GM21447 (cell line): ENCODE results near the gene MTG2.

Source experiments
- ATAC-seq: cut with Tn5 transposase; IDR thresholded peaks from one replicate; pipeline ENCODE4 v1.9.1; 2021; ENCODE audit not compliant: unreplicated experiment

Gene MTG2

DNA sequence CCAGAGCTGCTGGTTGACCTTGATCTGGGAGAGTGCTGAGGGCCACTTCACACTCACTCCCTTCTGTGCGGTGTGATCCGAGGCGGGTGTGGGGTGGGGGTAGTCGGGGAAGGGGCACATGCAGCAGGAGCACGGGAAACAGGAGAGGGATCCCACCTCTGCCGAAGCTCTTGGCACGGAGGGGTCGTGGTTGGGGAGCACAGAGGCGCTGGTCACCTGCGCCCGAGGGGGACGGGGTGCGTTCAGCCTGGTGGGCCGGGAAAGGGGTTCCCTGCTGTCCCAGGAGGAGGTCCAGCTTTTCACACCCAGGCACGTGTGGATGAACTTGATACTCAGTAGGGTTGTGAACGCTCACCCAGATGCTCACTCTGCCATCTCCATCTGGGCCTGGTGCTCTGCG, 22.0 kb upstream of the MTG2 start:
- ATAC-seq, result no peak

- ATAC-seq, result no peak
Observed at GRCh38 chr20:62161347-62161746, 21.5 kb upstream of the MTG2 start.

DNA sequence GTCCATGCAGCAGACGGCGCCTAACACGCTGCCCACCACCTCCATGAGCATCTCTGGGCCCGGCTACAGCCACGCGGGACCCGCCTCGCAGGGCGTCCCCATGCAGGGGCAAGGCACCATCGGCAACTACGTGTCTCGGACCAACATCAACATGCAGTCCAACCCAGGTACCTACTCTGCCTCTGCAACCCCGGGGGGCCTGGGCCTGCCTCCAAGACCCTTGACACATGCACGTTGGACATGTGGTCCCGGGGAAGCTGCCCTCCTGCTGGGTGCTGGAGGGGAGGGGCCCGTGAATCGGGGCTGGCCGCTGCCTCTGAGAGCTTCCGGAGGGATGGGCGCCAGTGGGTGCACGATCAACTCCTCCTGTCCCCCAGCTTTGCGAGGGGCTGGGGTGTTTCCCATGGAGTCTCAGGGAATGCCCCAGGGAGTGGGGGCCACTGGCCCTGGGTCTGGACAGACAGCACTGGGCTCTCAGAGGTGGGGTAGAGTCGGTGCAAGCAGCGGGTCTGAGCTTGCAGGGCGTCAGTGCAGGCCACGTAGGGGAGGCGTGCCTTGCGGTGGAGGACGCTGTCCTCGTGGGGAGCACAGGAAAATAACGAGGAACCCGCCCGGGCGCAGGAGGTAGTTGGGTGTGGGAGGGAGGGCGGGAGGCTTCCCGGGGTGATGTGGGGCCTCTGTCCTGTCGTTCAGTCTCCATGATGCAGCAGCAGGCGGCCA, 19.9 kb upstream of the MTG2 start:
- ATAC-seq, result no peak

DNA sequence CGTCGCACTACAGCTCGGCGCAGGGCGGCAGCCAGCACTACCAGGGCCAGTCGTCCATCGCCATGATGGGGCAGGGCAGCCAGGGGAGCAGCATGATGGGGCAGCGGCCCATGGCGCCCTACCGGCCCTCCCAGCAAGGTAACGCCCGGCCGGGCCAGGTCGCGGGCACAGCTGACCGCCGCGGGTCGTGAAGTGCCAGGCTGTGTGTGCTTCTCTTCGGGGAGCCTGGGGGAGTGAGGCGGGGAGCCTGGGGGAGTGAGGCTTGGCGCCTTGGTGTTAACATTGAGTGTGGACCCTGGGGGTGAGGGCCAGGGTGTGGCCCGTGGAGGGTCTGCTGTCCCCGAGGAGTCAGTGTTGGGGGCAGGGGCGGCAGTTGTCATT, 19.4 kb upstream of the MTG2 start:
- no peak for ATAC-seq

GRCh38 chr20:62163986-62164762, 18.7 kb upstream of the MTG2 start:
- ATAC-seq, result no peak

- no peak for ATAC-seq
Observed at GRCh38 chr20:62164879-62165761, 17.7 kb upstream of the MTG2 start.

- no peak for ATAC-seq
Observed at GRCh38 chr20:62165762-62166399, 16.9 kb upstream of the MTG2 start.

DNA sequence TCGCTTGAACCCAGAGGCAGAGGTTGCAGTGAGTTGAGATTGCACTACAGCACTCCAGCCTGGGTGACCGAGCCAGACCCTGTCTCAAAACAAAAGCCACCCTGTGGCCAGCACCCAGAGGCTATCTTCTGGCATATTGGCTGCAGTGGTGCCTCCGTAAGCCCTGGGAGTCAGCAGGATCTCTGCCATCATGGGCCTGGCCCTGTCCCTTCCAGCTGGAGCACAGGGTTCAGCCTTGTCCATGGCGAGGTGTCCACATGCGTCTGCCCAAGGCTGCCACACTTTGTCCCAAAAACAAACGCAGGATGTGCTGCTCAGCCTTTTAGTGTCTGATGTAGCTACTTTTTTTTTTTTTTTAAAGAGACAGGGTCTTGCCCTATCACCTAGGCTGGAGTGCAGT, 15.4 kb upstream of the MTG2 start:
- ATAC-seq, result no peak

DNA sequence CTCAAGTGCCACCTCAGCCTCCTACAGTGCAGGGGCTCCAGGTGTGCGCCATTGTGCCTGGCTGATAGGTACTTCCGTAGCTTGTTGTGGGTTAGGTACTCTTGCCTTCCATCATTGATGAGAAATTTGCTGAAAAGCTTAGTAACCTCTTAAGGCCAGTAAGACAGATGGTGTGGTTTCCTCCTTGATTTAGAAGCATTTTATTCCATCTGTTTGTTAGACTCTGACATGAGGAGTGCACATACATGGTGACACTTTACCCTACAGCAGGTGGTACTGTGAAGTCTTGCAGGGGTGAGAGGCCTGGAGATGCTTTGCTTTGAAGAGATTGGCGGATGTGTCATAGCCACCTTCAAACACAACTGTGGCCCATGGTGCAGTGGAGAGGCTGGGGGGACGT, 14.8 kb upstream of the MTG2 start:
- ATAC-seq, result no peak

- no peak for ATAC-seq
Observed at GRCh38 chr20:62168890-62169435, 13.9 kb upstream of the MTG2 start.

- ATAC-seq, result no peak
Observed at GRCh38 chr20:62170536-62170935, 12.3 kb upstream of the MTG2 start.

DNA sequence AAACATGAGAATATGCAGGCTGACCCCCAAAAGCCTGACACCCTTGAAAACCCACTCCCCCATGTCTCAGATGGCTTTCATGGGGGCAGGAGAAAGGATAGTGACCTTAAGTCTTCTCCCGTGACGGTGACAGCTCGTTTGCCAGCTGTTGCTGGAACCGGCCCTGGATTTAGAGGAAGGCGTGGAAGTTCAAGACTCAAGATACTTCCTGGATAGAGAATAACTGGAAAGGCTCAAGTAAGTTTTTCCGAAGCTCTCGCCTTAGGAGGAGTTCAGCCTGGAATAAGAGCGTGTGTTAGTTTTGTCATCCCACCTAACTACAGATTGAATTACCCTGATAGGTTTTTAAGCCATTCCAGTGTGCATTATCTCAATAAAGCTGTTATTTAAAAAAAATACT, 11.6 kb upstream of the MTG2 start:
- ATAC-seq, result no peak

DNA sequence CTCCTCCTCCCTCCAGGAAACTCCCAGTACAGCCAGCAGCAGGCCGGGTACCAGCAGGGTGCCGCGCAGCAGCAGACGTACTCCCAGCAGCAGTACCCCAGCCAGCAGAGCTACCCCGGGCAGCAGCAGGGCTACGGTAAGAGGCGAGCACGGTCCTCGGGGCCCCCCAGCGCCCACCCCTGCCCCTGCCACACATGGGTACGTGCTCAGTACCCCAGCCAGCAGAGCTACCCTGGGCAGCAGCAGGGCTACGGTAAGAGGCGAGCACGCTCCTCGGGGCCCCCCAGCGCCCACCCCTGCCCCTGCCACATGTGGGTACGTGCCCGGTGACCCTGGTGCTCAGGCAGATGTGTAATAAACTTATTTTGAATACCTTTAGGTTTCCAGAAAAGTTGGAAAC, 10.2 kb upstream of the MTG2 start:
- no peak for ATAC-seq

DNA sequence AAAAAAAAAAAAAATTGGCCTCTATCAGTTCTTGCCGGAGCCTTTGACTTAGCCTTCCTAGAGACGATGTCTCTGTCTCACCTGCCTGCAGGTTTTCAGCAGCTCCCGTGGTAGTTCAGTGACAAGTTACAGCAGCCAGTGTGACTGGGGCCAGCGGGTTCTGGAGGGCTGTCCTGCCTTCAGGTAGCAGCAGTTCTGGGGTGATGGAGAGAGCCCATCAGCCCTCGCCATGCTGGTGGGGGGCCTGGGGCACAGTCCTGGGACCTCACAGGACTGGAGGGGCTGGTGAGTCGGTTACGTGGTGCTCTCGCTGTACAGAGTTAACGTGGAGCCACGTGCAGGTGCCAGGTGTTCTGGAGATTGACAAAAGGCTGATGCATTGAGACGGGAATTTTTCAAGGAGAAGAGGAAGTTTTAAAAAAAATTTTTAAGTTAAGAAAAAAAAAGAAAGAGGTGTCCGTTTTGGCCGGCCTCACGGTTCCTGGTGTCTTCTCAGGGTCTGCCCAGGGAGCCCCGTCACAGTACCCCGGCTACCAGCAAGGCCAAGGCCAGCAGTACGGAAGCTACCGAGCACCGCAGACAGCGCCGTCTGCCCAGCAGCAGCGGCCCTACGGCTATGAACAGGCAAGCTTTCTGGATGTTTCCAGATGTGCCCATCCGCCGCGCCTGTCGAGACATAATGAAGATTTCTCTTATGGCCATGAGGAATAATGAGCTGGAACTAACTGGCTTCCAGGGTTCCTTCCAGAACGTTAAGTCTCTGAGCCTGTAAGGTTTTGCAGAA, 8.6 kb upstream of the MTG2 start:
- ATAC-seq, result no peak

- no peak for ATAC-seq
Observed at GRCh38 chr20:62174870-62175624, 7.8 kb upstream of the MTG2 start.

GRCh38 chr20:62175711-62176110, 7.1 kb upstream of the MTG2 start:
- no peak for ATAC-seq

DNA sequence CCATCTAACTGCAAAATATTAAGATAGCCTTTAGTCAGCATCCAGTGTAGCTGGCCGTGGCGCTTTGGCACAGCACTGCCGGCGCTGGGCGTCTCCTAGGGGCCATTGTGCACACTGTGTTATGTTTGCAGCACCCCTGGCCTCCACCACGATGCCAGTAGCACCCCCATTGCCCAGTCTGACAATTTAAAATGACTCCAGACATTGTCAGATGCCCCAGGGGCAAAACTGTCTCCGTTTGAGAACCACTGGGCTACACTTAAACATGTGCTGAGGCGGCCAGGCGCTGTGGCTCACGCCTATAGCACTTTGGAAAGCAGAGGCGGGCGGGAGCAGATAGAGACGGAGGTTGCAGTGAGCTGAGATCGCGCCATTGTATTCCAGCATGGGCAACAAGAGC, 6.0 kb upstream of the MTG2 start:
- no peak for ATAC-seq

DNA sequence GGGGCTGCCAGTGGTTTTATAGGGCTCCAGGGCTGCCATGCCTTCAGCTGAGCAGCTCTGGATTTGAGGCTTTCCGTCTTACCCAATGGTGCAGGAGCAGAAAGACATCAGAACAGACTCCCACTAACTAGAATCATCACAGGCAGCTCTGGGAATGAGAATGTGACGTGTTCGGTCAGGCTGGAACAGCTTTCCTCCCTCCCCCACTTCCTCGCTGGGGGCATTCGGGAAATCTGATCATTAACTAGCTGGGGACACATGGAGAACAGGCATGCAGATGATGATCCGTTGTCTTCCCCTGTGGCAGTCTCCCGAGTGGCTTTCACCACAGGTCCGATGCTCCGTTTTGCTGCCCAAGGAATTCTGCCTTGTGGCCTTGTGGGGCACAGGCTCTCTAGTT, 5.5 kb upstream of the MTG2 start:
- no peak for ATAC-seq
